Keratinocyte (primary cell): Measurements from ENCODE around the gene CNKSR2. TPM values are rescaled to one million over a fixed set of nuclear protein-coding genes. Genes with fewer than 3 reads are reported as not detected.

ENCODE experiments used
- DNase-seq: peaks from one replicate; pipeline ENCODE4 v3.0.0-alpha.2; 2011; ENCODE audit warnings: low read depth, missing footprints, low spot score
- FAIRE-seq: peaks from 2 replicates; lab custom pipeline; 2011; peaks lifted over from hg19 to GRCh38; lab: Jason Lieb, UNC
- H2AFZ ChIP-seq: 2 replicates; pipeline ENCODE4 v1.6.0; 2012; ENCODE audit warnings: low read length, control low read depth, inconsistent platforms; ENCODE audit not compliant: control insufficient read depth
- H3K27ac ChIP-seq: 2 replicates; pipeline ENCODE4 v1.5.1; 2011; ENCODE audit warnings: low read length; ENCODE audit not compliant: control insufficient read depth, insufficient read depth
- H3K27me3 ChIP-seq: 3 replicates; pipeline ENCODE4 v1.6.0; 2011; ENCODE audit warnings: low read length; ENCODE audit not compliant: control insufficient read depth, insufficient read depth; ENCODE audit errors: extremely low read depth
- H3K36me3 ChIP-seq, 2 experiments: 2 replicates in 1 of 2; 3 replicates in 1 of 2; pipeline ENCODE4 v1.5.1; 2011; ENCODE audit warnings: low read length in 2 of 2, mild to moderate bottlenecking in 1 of 2; ENCODE audit not compliant: control insufficient read depth in 2 of 2, insufficient read depth in 2 of 2; ENCODE audit errors: extremely low read depth in 1 of 2
- H3K4me1 ChIP-seq: 3 replicates; pipeline ENCODE4 v1.5.1; 2011; ENCODE audit warnings: low read length; ENCODE audit not compliant: control insufficient read depth, insufficient read depth; ENCODE audit errors: extremely low read depth
- H3K4me2 ChIP-seq: 3 replicates; pipeline ENCODE4 v1.6.0; 2011; ENCODE audit warnings: low read depth, low read length; ENCODE audit not compliant: control insufficient read depth, insufficient read depth; ENCODE audit errors: extremely low read depth
- H3K4me3 ChIP-seq, 3 experiments: fragments of 200-600 bp in 1 of 3; sonication (generic) in 1 of 3; 2 replicates in 2 of 3; 3 replicates in 1 of 3; pipeline ENCODE4 v1.5.1; 2011 to 2016; ENCODE audit warnings: low read length in 3 of 3, mild to moderate bottlenecking in 3 of 3, control low read depth in 2 of 3, inconsistent platforms in 1 of 3, low read depth in 1 of 3, mixed read lengths in 1 of 3, mixed run types in 1 of 3, moderate library complexity in 1 of 3; ENCODE audit not compliant: control insufficient read depth in 2 of 3, insufficient read depth in 2 of 3; ENCODE audit errors: extremely low read depth in 1 of 3
- H3K79me2 ChIP-seq: 2 replicates; pipeline ENCODE4 v1.6.0; 2012; ENCODE audit warnings: low read length; ENCODE audit not compliant: control insufficient read depth, insufficient read depth
- H3K9ac ChIP-seq: 3 replicates; pipeline ENCODE4 v1.6.0; 2011; ENCODE audit warnings: low read length; ENCODE audit not compliant: control insufficient read depth, insufficient read depth; ENCODE audit errors: extremely low read depth
- H3K9me1 ChIP-seq: 3 replicates; pipeline ENCODE4 v1.6.0; 2011; ENCODE audit warnings: low read length; ENCODE audit not compliant: control insufficient read depth, insufficient read depth; ENCODE audit errors: extremely low read depth
- H3K9me3 ChIP-seq: 2 replicates; pipeline ENCODE4 v1.5.1; 2012; ENCODE audit warnings: low read depth, low read length; ENCODE audit not compliant: control insufficient read depth
- H4K20me1 ChIP-seq: 3 replicates; pipeline ENCODE4 v1.6.0; 2011; ENCODE audit warnings: low read length; ENCODE audit not compliant: control insufficient read depth, insufficient read depth; ENCODE audit errors: extremely low read depth
- CTCF ChIP-seq, 3 experiments: IDR thresholded peaks in 1 of 3; conservative IDR thresholded peaks in 1 of 3; optimal IDR thresholded peaks in 1 of 3; 2 replicates in 2 of 3; 3 replicates in 1 of 3; pipeline versions ENCODE3 to v1.5.1; 2011; ENCODE audit warnings: low read length in 3 of 3, mild to moderate bottlenecking in 3 of 3, moderate library complexity in 2 of 3, control low read depth in 1 of 3, inconsistent platforms in 1 of 3; ENCODE audit not compliant: insufficient read depth in 2 of 3; ENCODE audit errors: extremely low read depth in 1 of 3
- EZH2 ChIP-seq: IDR thresholded peaks from one replicate; pipeline ENCODE4 v1.6.1; 2012; ENCODE audit warnings: inconsistent platforms, mild to moderate bottlenecking, low read length, moderate library complexity
- dilution Hi-C: fragments of 300-500 bp; cut with MboI; formaldehyde crosslinking; loops from one replicate; pipeline ENCODE4 v1.7.0; 2020; ENCODE audit warnings: low sequenced_read_pairs; ENCODE audit not compliant: extremely low pct_ligation_motif_present
- polyA plus RNA-seq, 5 experiments: library from polyadenylated mRNA; depleted of rRNA in 3 of 5; stranded (reverse) in 3 of 5; stranded (forward) in 1 of 5; unstranded in 1 of 5; fragments of >200 nt; gene quantifications; 1 replicate in 1 of 5; 2 replicates in 3 of 5; 3 replicates in 1 of 5; pipeline versions ENCODE4 v1.2.1 to v1.2.3, GENCODE V29; 2011 to 2012; ENCODE audit warnings: missing spikeins in 2 of 5, low read depth in 1 of 5, low replicate concordance in 1 of 5

Gene CNKSR2
- polyA plus RNA-seq, 1 donor (not counting 4 experiments of a cell fraction or from before 2014, with no cell fraction given), result 0.63 TPM

GRCh38 chrX:21355831-21356230 lies 18.4 kb upstream of the CNKSR2 start:
- FAIRE-seq, result no peak
- H3K4me1 ChIP-seq, result no peaks in the 10 kb centered on the region

GRCh38 chrX:21369613-21370012 lies 4.6 kb upstream of the CNKSR2 start:
- Histone ChIP-seq H3K27ac (no peak overlapping the region), H3K9me1 (no peaks in the 10 kb centered on the region), H3K4me3 (no peak overlapping the region), H2AFZ (no peak overlapping the region), H4K20me1 (no peaks in the 10 kb centered on the region), H3K79me2 (no peaks in the 10 kb centered on the region), H3K4me2 (no peak overlapping the region), H3K27me3 (no peaks in the 10 kb centered on the region), H3K9me3 (no peaks in the 10 kb centered on the region), H3K36me3 (no peaks in the 10 kb centered on the region), H3K9ac (no peak overlapping the region), H3K4me1 (no peaks in the 10 kb centered on the region)
- TF ChIP-seq EZH2, result no peak
- TF ChIP-seq CTCF (optimal IDR thresholded peaks at IDR 0.05 in 1 of 3, IDR thresholded peaks at IDR 0.05 in 1 of 3, conservative IDR thresholded peaks at IDR 0.05 in 1 of 3; ENCODE audit: extremely low read depth in 1 of 3, insufficient read depth in 2 of 3, low read length in 3 of 3), result no peak
- no peak for DNase-seq
- dilution Hi-C loops, result no loop called here
- FAIRE-seq, result no peak

More at GRCh38 chrX:21355831-21356230, 18.4 kb upstream of the CNKSR2 start:
- H3K36me3 ChIP-seq, result no peaks in the 10 kb centered on the region
- no peaks in the 10 kb centered on the region for H4K20me1 ChIP-seq
- H3K9me3 ChIP-seq, result no peaks in the 10 kb centered on the region
- H2AFZ ChIP-seq, result no peak overlapping the region
- no peaks in the 10 kb centered on the region for H3K27me3 ChIP-seq
- dilution Hi-C loops, result no loop called here
- no peak for DNase-seq
- no peaks in the 10 kb centered on the region for H3K79me2 ChIP-seq
- no peak overlapping the region for H3K9ac ChIP-seq
- H3K4me2 ChIP-seq, result no peak overlapping the region
- no peak overlapping the region for H3K27ac ChIP-seq
- TF ChIP-seq EZH2, result no peak
- TF ChIP-seq CTCF (optimal IDR thresholded peaks at IDR 0.05 in 1 of 3, IDR thresholded peaks at IDR 0.05 in 1 of 3, conservative IDR thresholded peaks at IDR 0.05 in 1 of 3; ENCODE audit: extremely low read depth in 1 of 3, insufficient read depth in 2 of 3, low read length in 3 of 3), result no peak
- no peak overlapping the region for H3K4me3 ChIP-seq
- H3K9me1 ChIP-seq, result no peaks in the 10 kb centered on the region
